PFSK-1 (cell line): ENCODE results near the gene HOXC4. TPM values are rescaled to one million over a fixed set of nuclear protein-coding genes. Genes with fewer than 3 reads are reported as not detected.

ENCODE experiments used
- FOXP2 ChIP-seq: optimal IDR thresholded peaks from 2 replicates; pipeline ENCODE3; 2011; ENCODE audit warnings: borderline replicate concordance, control low read depth, inconsistent platforms; ENCODE audit not compliant: insufficient read depth; ENCODE audit errors: extremely low read length, extremely low read depth
- POLR2AphosphoS5 ChIP-seq: IDR thresholded peaks from 2 replicates; pipeline ENCODE4 v1.6.1; 2012; ENCODE audit warnings: low read depth, mild to moderate bottlenecking, control low read depth, low read length, moderate library complexity
- SIN3A ChIP-seq: IDR thresholded peaks from 2 replicates; pipeline ENCODE4 v1.6.1; 2012; ENCODE audit warnings: mild to moderate bottlenecking, low read length, moderate library complexity, borderline replicate concordance; ENCODE audit not compliant: insufficient read depth
- TAF1 ChIP-seq: IDR thresholded peaks from 2 replicates; pipeline ENCODE4 v1.6.1; 2012; ENCODE audit warnings: low read length, control low read depth, borderline replicate concordance; ENCODE audit not compliant: insufficient read depth
- polyA plus RNA-seq: library from polyadenylated mRNA; unstranded; fragments of >200 nt; gene quantifications from one replicate; pipeline ENCODE4 v1.2.1, GENCODE V29; 2012; ENCODE audit warnings: low read depth, missing spikeins; ENCODE audit not compliant: insufficient read length
- TF ChIP-seq, protein P1 (sequence below), 2 experiments: IDR thresholded peaks; 2 replicates each; pipeline versions ENCODE4 v1.6.1 to v1.8.0; 2011 to 2012; ENCODE audit warnings: low read depth in 2 of 2, low read length in 2 of 2, control low read depth in 1 of 2, inconsistent platforms in 1 of 2, mild to moderate bottlenecking in 1 of 2, moderate library complexity in 1 of 2; ENCODE audit not compliant: insufficient read depth in 1 of 2

Gene HOXC4
- not detected for polyA plus RNA-seq

DNA sequence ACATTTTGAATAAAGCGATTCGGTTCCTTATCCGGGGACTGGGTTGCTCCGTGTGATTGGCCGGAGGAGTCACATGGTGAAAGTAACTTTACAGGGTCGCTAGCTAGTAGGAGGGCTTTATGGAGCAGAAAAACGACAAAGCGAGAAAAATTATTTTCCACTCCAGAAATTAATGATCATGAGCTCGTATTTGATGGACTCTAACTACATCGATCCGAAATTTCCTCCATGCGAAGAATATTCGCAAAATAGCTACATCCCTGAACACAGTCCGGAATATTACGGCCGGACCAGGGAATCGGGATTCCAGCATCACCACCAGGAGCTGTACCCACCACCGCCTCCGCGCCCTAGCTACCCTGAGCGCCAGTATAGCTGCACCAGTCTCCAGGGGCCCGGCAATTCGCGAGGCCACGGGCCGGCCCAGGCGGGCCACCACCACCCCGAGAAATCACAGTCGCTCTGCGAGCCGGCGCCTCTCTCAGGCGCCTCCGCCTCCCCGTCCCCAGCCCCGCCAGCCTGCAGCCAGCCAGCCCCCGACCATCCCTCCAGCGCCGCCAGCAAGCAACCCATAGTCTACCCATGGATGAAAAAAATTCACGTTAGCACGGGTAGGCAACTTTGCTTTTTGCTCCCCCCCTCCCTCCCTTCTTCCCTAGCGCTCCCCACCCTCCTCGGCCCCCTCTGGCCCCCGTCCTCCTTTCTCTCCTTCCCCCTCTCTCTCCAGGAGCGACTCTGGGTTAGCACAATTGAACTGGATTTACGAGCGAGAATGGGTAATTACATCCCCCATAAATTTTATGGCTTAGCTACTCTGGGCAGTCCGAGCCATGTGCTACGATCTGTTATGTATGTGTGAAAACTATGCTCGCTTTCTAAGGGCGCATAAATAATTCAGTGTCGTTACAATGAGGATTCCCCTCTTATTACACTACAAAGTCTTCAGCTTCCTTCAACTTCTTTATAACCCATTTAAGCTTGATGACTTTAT is at the start of gene HOXC4:
TSS of gene HOXC4 (plus strand) at position 85 of the 991 bp plus-strand sequence. CDS start at position 173, 88 bp downstream.
- TF ChIP-seq POLR2AphosphoS5 = no peak
- TF ChIP-seq, protein P1, sequence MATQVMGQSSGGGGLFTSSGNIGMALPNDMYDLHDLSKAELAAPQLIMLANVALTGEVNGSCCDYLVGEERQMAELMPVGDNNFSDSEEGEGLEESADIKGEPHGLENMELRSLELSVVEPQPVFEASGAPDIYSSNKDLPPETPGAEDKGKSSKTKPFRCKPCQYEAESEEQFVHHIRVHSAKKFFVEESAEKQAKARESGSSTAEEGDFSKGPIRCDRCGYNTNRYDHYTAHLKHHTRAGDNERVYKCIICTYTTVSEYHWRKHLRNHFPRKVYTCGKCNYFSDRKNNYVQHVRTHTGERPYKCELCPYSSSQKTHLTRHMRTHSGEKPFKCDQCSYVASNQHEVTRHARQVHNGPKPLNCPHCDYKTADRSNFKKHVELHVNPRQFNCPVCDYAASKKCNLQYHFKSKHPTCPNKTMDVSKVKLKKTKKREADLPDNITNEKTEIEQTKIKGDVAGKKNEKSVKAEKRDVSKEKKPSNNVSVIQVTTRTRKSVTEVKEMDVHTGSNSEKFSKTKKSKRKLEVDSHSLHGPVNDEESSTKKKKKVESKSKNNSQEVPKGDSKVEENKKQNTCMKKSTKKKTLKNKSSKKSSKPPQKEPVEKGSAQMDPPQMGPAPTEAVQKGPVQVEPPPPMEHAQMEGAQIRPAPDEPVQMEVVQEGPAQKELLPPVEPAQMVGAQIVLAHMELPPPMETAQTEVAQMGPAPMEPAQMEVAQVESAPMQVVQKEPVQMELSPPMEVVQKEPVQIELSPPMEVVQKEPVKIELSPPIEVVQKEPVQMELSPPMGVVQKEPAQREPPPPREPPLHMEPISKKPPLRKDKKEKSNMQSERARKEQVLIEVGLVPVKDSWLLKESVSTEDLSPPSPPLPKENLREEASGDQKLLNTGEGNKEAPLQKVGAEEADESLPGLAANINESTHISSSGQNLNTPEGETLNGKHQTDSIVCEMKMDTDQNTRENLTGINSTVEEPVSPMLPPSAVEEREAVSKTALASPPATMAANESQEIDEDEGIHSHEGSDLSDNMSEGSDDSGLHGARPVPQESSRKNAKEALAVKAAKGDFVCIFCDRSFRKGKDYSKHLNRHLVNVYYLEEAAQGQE (IDR thresholded peaks at IDR 0.05; ENCODE audit: insufficient read depth in 1 of 2, low read depth in 2 of 2, low read length in 2 of 2) = no peak
- no peak for TF ChIP-seq FOXP2
- TF ChIP-seq SIN3A = no peak
- TF ChIP-seq TAF1 = no peak

DNA sequence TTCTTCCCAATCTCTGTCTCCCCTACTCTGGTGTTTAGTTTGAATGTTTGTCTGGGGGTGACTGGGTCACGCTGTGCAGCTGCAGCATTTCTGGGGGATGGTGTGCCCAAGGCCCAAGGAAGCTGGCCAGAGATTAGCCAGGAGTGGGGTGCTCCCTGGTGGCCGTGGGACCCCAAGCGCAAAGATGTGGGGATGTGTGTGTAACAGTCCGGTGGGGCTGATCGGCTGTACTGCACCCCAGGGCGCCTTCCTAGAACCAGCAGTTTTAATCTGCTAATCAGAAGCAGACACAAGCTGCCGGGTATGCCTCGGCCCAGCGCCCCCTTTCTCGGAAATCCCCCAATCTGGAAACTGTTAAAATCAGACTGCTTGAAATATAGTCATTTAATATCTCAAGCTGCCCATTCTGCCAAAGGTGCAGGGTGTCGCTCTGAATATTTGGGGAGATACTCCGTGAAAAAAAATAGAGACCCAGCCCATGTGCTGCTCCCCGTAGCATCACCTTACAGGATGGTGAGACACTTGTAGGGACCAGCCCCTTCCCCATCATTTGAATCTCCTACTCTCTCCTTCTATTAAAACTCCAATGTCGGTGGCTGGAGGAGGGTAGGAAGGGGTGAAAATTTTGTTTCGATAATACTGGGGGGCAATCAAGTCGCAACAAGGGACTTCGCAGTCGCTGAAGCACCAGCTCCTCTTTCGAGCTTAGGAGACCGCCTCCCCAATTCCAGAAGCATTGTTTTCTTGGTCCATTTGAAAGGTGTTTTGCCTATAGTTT is 49.4 kb upstream of the HOXC4 start:
- TF ChIP-seq POLR2AphosphoS5 = no peak
- no peak for TF ChIP-seq SIN3A
- TF ChIP-seq FOXP2 = no peak
- TF ChIP-seq TAF1 = no peak
- TF ChIP-seq, protein P1 (IDR thresholded peaks at IDR 0.05; ENCODE audit: insufficient read depth in 1 of 2, low read depth in 2 of 2, low read length in 2 of 2) = no peak

DNA sequence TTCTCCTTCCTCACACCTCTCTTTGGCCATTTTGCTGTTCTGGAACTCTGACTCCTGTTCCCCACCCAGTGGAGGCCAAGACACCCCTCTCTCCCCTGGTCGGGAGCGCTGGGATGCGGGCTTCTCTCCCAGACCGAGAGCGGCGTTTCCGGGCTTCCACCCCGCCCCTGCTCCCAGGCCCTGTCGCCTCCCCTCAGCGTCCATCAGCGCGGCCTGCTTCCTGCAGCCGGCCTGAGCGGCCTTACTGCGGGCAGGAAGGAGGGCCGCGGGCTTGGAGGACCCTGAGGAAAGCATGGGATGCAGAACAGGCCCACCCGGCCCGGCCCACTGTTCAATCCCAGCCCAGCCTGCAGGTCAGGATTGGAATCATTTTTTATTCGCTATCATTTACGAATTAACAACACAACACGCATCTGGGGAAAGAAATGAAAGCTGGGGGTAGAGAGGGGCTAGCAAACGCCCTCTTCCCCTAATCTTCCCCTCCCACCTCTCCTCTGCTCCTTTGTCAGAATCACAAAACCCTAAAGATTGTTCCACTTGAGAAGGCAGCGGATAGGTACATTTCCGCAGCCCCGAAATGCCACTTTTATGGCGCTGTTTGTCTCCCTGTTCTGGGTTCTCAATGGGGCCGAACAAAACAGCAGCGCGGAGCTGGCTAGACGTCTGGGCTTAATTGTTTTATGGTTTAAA is 48.6 kb upstream of the HOXC4 start:
- TF ChIP-seq, protein P1 (IDR thresholded peaks at IDR 0.05; ENCODE audit: insufficient read depth in 1 of 2, low read depth in 2 of 2, low read length in 2 of 2) = no peak
- TF ChIP-seq POLR2AphosphoS5 = no peak
- TF ChIP-seq FOXP2 = peak; percentile 34

DNA sequence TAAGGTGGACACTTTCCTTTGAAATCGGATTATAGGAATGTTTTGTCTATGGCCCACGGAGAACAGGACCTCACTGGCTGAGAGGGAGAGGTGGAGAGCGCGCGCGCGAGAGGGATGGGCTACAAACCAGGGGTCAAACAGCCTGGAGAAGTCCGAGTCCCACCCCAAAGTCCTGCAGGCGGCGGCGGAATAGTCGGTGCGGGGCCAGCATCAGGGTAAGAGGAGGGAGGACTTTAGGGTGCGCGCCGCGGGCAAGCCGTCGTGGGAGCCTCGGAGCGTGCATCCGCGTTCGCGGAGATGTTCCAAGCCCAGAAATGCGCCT is 48.1 kb upstream of the HOXC4 start:
- TF ChIP-seq POLR2AphosphoS5 (no peak), FOXP2 (no peak), SIN3A (no peak), TAF1 (no peak)
- TF ChIP-seq, protein P1 (IDR thresholded peaks at IDR 0.05; ENCODE audit: insufficient read depth in 1 of 2, low read depth in 2 of 2, low read length in 2 of 2) = no peak
